HG03103 (cell line): ENCODE measurements around the gene FAM20A.
"Not testable (repeated sequence)": the region's sequence is repeated elsewhere in the genome, so short reads cannot be mapped to it uniquely, and the experiment has no call there.

Experiments
- ATAC-seq: cut with Tn5 transposase; IDR thresholded peaks from one replicate; pipeline ENCODE4 v1.9.1; 2021; ENCODE audit warnings: low read depth; ENCODE audit not compliant: unreplicated experiment

Gene FAM20A

DNA sequence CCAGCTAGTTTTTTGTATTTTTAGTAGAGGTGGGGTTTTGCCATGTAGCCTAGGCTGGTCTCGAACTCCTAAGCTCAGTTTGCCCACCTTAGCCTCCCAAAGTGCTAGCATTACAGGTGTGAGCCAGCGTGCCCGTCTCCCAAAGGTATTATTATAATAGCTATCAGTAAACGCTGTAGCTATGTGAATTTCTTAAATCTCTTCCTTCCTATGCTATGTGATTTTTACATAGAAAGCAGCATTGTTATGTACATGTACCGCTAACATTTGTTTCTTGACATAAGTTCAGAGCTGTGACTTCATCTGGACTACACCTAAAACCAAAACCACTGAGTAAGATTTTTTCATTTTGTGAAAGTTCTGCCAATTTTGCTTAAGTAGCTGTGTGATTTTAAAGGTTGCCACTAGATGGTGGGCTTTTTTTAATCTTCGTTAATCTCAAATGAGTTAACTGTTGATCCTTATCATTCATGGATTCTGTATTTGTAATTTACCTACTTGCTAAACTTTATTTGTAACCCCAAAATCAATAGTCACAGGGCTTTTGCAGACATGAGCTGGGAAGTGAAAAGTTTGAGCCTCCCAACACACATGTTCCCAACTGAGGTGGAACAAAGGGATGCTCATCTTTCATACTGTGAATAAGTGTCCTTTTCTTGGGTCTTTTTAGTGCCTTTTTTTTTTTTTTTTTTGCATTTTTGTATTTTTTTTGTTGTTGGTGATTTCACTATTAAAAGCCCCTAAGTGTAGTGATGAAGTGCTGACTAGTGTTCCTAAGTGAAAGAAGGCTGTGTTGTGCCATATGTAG, 67.1 kb downstream of the FAM20A start:
- no peak for ATAC-seq

DNA sequence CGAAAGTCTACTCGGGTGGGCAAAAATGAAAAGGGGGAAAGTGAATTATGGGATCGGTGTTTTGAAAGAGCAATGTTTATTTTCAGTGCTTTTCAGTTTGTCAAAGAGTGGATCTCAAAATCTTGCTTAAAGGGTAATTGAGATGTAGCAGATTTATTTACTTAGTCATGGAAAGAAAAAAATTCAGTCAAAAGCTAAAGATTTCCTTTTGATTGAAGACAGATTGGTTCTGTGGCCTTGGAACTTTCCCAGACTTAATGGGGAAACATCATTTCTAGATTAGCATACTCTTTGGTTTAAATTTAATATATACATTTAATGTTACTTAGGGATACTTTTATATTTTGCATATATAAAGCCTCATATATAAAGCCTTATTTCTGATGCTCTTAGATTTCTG, 68.3 kb downstream of the FAM20A start:
- no peak for ATAC-seq

DNA sequence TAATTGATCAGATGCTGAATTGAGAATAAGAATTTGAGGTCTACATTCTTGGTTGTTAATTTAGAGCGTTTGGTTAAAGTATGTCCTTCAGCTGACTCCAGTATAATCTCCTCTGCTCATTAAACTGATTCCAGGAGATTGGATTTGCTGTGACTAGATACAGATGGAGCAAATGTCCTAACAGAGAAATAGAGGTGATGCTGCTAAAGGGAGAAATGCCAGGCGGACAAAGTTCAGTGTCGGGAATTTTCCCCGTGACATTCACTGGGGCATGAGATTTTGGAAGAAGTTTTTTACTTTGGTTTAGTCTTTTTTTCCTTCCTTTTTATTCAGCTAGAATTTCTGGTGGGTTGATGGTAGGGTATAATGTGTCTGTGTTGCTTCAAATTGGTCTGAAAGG, 69.9 kb downstream of the FAM20A start:
- ATAC-seq: no peak

DNA sequence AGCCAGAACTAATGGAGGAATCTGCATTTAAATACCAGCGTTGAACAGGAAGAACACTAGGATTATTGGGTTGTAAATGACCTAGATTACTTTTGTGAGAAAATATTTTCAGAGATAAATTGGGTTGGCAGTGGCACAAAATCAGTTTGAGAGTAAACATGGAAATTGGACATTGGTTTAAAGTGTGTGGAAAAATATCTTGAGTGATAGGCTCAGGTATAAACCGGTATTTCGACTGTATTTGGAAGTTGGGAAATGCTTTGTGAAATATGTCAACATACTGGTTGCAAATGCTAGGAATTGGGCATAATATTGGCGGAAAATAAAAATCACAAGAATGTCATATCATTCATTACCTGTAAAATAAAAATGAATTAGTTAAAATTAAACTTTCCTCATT, 73.9 kb downstream of the FAM20A start:
- ATAC-seq: no peak

DNA sequence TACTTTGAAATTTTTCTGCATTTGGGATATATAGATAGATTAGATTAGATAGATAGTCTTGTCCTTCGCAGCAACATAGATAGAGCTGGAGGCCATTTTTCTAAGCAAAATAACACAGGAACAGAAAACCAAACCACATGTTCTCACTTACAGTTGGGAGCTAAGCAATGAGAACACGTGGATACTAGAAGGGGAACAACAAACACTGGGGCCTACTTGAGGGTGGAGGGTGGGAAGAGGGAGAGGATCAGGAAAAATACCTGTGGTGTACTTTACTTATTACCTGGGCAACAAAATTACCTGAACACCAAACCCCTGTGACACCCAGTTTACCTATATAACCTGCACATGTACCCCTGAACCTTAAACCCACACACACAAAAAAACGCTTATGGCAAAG, 74.6 kb downstream of the FAM20A start:
- no peak for ATAC-seq

DNA sequence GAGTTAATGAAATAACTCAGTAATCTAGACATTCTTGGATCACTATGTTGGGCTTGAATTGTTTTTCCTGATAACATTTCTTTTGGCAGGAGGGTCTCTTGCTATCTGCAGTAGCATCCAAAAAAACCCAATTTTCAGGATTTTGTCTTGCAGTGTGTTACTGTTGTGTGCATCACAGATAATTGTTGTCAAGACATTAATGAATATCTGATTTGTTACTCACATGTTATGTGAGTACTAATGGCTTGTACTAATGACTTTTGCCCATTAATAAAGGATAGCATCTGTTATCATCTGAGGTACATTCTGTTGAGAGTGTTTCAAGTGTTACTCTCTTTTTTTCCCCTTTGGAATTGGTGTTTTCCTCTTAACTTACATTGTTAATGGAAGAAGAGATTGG, 78.9 kb downstream of the FAM20A start:
- no peak for ATAC-seq

DNA sequence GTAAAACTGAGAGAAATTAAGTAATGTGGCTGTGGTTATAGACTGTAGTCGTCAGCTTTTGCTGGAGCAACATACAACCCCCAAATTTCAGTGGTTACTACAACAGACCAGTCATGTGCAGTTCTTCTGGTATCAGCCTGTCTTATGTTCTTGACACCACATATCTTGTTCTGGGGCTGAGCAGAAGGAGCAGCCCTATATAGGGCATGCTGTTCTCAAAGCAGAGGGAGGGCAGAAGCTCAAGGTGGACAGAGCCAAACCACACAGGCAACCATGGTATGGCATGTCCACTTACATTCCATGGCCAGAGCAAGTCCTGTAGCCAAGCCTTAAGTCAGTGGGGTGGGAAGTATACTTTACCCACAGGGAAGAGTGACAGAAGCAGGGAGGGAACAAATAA, 81.3 kb downstream of the FAM20A start:
- no peak for ATAC-seq

DNA sequence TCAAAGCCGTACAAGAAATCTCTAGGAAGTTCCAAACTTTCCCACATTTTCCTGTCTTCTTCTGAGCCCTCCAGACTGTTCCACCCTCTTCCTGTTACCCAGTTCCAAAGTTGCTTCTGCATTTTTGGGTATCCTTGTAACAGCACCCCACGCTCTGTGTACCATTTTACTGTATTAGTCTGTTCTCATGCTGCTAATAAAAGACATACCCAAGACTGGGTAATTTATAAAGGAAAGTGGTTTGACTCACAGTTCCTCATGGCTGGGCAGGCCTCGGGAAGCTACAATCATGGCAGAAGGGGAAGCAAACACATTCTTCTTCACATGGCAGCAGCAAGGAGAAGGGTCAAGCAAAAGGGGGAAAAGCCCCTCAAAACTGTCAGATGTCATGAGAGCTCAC, 82.1 kb downstream of the FAM20A start:
- not testable (repeated sequence) for ATAC-seq

DNA sequence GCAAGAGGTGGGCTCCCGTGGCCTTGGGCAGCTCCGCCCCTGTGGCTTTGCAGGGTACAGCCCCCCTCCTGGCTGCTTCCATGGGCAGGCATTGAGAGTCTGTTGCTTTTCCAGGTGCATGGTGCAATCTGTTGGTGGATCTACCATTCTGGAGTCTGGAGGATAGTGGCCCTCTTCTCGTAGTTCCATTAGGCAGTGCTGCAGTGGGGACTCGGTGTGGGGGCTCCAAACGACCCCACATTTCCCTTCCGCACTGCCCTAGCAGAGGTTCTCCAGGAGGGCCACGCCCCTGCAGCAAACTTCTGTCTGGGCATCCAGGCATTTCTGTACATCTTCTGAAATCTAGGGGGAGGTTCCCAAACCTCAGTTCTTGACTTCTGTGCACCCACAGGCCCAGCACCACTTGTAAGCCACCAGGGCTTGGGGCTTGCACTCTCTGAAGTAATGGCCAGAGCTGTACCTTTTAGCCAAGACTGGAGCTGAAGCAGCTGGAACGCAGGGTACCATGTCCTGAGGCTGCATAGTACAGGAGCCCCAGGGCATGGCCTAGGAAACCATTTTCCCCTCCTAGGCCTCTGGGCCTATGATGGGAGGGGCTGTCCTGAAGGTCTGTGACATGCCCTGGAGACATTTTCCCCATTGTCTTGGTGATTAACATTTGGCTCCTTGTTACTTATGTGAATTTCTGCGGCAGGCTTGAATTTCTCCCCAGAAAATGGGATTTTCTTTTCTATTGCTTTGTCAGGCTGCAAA, 82.9 kb downstream of the FAM20A start:
- ATAC-seq: no peak

DNA sequence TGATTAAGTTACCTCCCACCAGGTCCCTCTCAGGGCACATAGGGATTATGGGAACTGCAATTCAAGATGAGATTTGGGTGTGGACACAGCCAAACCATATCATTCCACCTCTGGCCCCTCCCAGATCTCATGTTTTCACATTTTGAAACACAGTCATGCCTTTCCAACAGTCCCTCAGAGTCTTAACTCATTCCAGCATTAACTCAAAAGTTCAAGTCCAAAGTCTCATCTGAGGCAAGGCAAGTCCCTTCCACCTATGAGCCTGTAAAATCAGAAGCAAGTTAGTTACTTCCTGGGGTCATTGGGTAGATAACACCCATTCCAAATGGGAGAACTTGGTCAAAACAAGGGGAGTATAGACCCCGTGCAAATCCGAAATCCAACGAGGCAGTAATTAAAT, 83.6 kb downstream of the FAM20A start:
- not testable (repeated sequence) for ATAC-seq

DNA sequence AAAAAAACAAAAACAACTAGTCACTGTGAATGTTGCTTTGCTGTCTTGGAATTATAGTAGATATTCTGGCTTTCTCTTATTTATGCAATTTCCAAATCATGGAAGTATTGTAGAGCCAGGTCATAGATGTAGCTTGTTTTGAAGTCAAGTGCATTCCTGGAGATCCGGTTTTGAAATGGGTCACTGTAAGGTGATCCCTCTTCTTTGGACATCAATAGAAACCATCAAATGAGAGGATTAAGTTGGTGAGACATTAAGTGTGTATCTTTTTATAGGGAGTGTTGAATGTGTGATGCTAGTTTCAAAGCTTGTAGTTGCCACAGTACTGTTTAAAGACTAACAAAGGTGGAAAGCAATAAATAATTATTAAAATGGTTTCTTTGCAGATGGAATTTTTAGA, 84.4 kb downstream of the FAM20A start:
- no peak for ATAC-seq

DNA sequence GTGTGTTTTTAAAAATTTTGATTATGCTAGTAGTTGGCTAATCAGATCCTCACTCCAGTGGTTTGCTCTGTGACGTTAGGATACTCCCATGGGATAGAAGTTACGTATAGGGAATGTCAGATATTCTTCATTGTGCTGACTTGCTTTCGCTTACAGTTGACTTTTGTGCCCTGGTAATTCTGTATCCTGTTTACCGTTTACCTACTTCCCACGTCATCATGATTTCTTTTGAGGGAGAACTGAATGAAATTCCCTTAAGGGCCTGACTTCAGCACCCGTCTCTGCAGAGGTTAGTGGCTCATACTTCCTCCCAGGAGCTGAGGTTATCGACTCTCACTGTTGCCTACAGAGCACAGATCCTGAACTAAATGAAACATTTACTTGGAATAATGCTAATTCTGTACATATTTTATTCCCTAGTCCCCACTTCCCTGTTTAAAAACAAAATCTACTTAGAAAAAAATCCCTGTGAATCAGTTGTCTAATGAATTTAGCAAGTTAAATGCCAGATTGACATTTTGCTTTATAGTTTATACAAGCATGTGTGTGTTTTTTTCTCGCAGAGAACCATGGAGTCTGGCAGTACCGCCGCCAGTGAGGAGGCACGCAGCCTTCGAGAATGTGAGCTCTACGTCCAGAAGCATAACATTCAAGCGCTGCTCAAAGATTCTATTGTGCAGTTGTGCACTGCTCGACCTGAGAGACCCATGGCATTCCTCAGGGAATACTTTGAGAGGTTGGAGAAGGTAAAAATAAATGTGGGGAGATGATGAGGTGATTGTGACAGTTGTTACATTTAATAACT, 86.1 kb downstream of the FAM20A start:
- no peak for ATAC-seq

DNA sequence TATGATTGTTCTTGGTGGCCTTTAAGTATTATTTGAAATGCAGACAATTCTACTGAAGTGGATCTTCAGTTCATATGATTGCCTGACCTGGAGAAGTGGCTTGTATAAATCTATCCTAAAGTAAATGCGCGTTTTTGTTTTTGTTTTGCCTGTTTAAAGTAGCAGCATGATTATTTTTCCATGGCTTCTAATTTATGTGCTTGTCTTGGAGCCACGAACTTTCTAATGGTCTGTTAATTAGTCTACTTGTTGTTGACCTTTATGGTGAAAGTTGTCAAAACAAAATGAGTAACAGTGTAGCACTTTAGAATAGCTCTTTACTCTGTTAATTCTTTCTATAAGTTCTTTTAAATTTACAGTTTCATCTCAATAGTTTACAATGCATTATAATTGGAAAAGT, 87.2 kb downstream of the FAM20A start:
- ATAC-seq: no peak

DNA sequence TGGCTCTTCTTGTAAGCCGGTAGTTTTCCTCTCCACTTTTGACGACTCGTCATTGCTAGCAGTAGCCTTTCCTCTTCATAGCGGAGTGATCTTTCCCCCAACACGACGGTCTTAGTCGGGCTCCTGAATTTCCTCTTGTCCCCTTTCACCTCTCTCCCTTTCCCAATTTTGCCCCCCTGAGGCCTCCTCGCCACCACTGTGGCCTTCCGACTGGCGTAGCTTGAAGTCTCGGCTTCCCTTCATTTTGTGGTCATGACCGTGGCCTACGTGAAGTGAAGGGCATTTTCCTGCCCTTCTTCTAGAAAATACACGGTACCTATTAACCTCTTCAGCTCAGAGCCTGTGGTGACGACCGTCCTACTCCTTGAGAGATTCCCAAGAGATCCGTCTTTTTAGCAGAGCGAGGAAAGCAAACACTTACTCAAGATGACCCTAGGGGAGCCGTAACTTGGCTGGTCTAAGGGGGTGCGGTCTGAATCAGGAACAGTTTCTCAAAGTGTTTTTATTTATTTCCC, 88.2 kb downstream of the FAM20A start:
- ATAC-seq: no peak

DNA sequence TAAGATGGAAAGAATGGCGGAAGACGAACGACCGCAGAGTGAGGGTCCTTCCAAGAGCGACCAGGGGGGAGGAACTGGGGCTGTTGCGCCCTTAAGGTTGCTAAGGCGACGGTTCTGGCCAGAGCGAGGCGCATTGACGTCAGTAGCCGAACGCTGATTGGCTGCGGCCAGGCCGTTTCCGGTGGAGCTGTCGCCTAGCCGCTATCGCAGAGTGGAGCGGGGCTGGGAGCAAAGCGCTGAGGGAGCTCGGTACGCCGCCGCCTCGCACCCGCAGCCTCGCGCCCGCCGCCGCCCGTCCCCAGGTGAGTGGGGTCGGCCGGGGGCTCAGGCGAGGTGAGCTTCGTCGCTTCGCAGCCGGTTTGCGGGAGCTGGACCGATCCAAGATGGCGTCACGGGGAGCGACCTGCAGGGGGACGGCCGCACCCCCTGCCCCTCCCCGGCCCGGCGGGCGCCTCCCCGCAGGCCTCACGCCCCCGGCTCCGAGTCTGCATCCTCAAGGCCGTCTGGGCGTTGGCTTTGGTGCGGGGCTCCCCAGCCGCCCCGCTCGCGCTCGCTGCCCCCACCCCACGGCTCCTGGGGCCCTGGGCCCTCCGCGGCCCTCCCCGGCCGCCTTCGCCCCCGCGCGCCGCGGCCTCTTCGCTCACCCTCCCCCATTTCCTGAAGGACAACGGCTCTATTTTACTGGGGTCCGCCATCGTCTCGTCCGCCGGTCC, 88.8 kb downstream of the FAM20A start, which contains the start of gene PRKAR1A:
TSS of gene PRKAR1A (plus strand) at position 184 of the 713 bp plus-strand sequence. CDS start 2,970 bp downstream, outside the sequence.
- ATAC-seq: peak; percentile 87

DNA sequence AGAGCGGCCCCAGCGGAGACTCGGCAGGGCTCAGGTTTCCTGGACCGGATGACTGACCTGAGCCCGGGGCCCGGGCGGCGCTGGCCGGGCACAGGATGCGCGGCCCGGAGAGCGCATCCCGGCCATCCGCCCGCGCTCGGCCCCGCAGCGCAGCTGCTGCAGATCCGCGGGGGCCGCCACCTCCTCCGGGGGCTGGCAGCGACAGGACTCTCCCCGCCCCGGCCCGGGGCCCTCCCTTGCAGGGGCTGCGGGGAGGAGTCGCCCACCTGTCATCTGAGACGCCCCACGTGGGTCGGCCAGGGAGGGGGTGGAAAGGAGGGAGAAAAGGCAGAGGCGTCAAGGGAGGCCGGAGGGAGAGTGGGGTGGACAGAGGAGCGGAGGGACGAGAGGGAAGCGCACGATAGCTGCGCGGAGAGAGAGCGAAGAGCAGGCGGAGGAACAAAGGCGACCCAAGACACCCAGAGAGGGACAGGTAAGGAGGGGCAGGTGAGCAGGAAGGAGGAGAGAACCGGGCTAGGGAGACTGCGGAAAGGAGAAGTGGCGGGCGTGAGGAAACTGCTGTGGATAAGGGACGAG, 89.4 kb downstream of the FAM20A start:
- ATAC-seq: peak; percentile 39

DNA sequence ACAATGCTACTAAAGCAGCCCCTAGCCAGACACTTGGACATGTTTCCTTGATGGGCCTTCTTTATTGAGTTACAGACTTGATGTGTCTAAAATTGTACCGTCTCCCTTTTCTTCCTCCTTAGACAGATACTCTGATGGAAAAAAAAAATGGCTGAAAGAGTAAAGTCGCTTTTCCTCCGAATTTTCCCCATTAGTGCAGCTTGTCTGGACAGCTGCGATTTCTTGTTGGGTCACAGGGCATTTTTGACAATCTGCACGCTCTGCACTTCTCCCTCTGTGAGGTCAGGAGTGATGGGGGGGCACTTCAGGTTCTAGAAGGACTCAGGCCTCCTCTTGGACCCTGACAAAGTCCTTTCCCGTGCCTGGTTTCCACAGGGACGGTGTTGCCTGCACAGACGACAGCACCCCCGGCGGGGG, 89.9 kb downstream of the FAM20A start:
- ATAC-seq: no peak

DNA sequence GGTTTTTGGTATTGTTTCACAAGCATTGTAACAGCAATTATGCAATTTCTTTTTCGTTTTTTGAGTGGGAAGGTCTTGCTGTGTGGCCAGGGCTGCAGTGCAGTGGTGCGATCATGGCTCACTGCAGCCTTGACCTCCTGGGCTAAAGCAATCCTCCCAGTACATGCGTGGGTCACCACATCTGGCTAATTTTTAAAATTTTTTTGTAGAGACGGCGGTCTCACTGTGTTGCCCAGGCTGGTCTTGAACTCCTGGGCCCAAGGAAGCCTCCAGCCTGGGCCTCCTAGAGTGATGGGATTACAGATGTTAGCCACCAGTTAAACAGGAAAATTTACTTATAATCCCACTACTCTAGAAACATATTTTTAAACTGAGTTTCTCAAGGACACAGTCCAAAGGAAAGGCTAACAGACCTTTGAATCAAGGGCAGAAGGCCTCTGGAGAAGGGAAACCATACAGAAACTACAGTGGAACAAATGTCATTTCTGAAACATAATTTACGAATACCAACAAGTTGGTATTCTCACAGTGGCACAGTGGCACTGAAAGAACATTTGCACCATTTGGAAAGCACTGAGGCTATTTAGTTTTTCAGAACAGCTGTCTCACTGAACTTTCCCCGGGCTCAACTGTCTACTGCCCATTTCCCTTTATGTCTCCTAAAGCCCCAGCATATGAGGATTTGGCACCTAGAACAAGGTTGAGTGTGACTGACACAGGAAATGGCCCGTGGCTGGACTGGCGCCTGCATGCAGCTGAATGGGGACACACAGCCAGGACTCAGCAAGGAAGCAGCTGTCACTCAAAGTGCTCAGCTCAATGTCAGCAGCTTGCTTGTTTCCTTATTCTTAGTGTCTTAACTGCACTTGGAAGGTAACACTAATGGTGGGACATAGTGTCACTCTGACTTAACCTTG, 91.8 kb downstream of the FAM20A start:
- ATAC-seq: no peak

DNA sequence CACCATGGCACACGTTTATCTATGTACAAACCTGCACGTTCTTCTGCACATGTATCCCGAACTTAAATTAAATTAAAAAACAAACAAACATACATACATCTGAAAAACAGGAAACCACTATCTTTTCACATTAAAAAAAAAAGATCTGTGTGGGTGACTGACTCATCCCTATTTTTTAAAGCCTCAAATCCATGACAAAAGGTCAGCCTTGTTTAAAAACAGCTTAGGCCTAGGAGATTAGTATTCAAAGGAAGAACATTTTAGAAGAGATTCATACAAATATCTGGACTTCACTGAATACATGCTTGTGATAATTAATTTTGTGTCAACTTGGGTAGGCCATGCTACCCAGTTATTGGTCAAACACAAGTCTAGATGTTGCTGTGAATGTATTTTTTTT, 93.6 kb downstream of the FAM20A start:
- ATAC-seq: no peak
